Upper lobe of left lung (tissue), 6 donors: Measurements from ENCODE around the gene DLG2. TPM values are rescaled to one million over a fixed set of nuclear protein-coding genes. Genes with fewer than 3 reads are reported as not detected.

Experiments
- ATAC-seq, 2 donors: fragments of 200-7000 bp; cut with Tn5 transposase; one replicate each; pipeline ENCODE4 v1.9.1; 2022; ENCODE audit warnings: mild to moderate bottlenecking in 2 of 2, moderate library complexity in 2 of 2; ENCODE audit not compliant: low FRiP score in 2 of 2
- DNase-seq, 2 donors: peaks; one replicate each; pipeline ENCODE4 v3.0.0-alpha.2; 2019 to 2020
- H3K27ac ChIP-seq, 4 donors: fragments of 200-600 bp; sonication (generic); one replicate each; pipeline ENCODE4 v1.5.1; 2016 to 2019
- H3K27me3 ChIP-seq, 4 donors: fragments of 200-600 bp; sonication (generic); one replicate each; pipeline ENCODE4 v1.5.1; 2017 to 2019
- H3K36me3 ChIP-seq, 4 donors: fragments of 200-600 bp; sonication (generic); one replicate each; pipeline ENCODE4 v1.5.1; 2016 to 2019
- H3K4me1 ChIP-seq, 4 donors: fragments of 200-600 bp; sonication (generic); one replicate each; pipeline ENCODE4 v1.5.1; 2018 to 2019
- H3K4me3 ChIP-seq, 4 donors: fragments of 200-600 bp; sonication (generic); one replicate each; pipeline ENCODE4 v1.5.1; 2017 to 2019; ENCODE audit warnings: mild to moderate bottlenecking in 2 of 4, moderate library complexity in 1 of 4
- H3K9me3 ChIP-seq, 4 donors: fragments of 200-600 bp; sonication (generic); one replicate each; pipeline ENCODE4 v1.5.1; 2018 to 2019
- CTCF ChIP-seq, 6 experiments: fragments of 450-650 bp in 4 of 6; fragments of 200-600 bp in 2 of 6; sonication (generic) in 2 of 6; IDR thresholded peaks; one replicate each; pipeline ENCODE4 v1.5.1; 2016 to 2019; ENCODE audit warnings: antibody characterized with exemption in 6 of 6
- EP300 ChIP-seq, 4 donors: sonication (generic); formaldehyde crosslinking; IDR thresholded peaks; one replicate each; pipeline ENCODE4 v1.5.1; 2017; ENCODE audit warnings: antibody characterized with exemption in 4 of 4, control low read depth in 2 of 4
- POLR2A ChIP-seq, 4 donors: fragments of 450-650 bp; IDR thresholded peaks; one replicate each; pipeline ENCODE4 v1.5.1; 2016 to 2017; ENCODE audit warnings: antibody characterized with exemption in 4 of 4, mild to moderate bottlenecking in 2 of 4
- POLR2AphosphoS5 ChIP-seq, 2 donors: sonication (generic); formaldehyde crosslinking; IDR thresholded peaks; one replicate each; pipeline ENCODE4 v1.5.1; 2017; ENCODE audit warnings: antibody characterized with exemption in 2 of 2
- WGBS, 2 donors: methylation state at CpG; one replicate each; pipeline ENCODE4 v1.1.5; 2017 to 2018; 5-methylcytosine and 5-hydroxymethylcytosine counted together
- total RNA-seq, 6 donors: library from RNA; depleted of rRNA in 4 of 6; stranded (reverse); fragments of >200 nt in 4 of 6; gene quantifications; one replicate each; pipeline versions ENCODE4 v1.1.0 to v1.2.1, GENCODE V29; 2016 to 2021
- donor health status: DM: no; HTN: no; CAD: no; lungs with moderate emphysema.
- donor health status: DM: no; HTN: yes; CAD: no; lungs with severe emphysema.

DLG2 gene
- total RNA-seq, 6 donors from 2014 or later, result 3.4 to 37.7 (median 9.1) TPM

- ATAC-seq (no peak), DNase-seq (no peak)
- no peaks in the 10 kb centered on the region for H3K36me3 ChIP-seq
- no peak overlapping the region for H3K4me3 ChIP-seq
- H3K27me3 ChIP-seq, result no peaks in the 10 kb centered on the region
- TF ChIP-seq POLR2AphosphoS5 (IDR thresholded peaks at IDR 0.05) (no peak), POLR2A (IDR thresholded peaks at IDR 0.05) (no peak), CTCF (IDR thresholded peaks at IDR 0.05) (no peak), EP300 (IDR thresholded peaks at IDR 0.05) (no peak)
- H3K9me3 ChIP-seq, result no peaks in the 10 kb centered on the region
- H3K27ac ChIP-seq, result no peak overlapping the region
- 79 to 89% methylated on average over 1 of the region's 1 CpG for whole genome bisulfite sequencing, 2 donors
- no peaks in the 10 kb centered on the region for H3K4me1 ChIP-seq
These were observed 1582.4 kb downstream of the DLG2 start for GRCh38 chr11:84044706-84045105.

GRCh38 chr11:84036664-84037194 is 1590.4 kb downstream of the DLG2 start:
- WGBS, 2 donors, result 63 to 64% methylated on average over 2 of the region's 2 CpGs
- DNase-seq, result no peak
- no peak overlapping the region for H3K4me3 ChIP-seq
- H3K9me3 ChIP-seq, result no peaks in the 10 kb centered on the region
- no peaks in the 10 kb centered on the region for H3K4me1 ChIP-seq
- TF ChIP-seq EP300 (IDR thresholded peaks at IDR 0.05), result no peak
- TF ChIP-seq CTCF (IDR thresholded peaks at IDR 0.05), result no peak
- TF ChIP-seq POLR2AphosphoS5 (IDR thresholded peaks at IDR 0.05), result no peak
- no peak for TF ChIP-seq POLR2A (IDR thresholded peaks at IDR 0.05)
- H3K36me3 ChIP-seq, result no peaks in the 10 kb centered on the region
- no peaks in the 10 kb centered on the region for H3K27me3 ChIP-seq
- ATAC-seq, result no peak
- H3K27ac ChIP-seq, result no peak overlapping the region

- H3K36me3 ChIP-seq, result no peaks in the 10 kb centered on the region
- ATAC-seq, result peak in 1 of 2 donors; percentile 29
These were observed 1591.5 kb downstream of the DLG2 start for GRCh38 chr11:84035645-84036044.

GRCh38 chr11:84034484-84034883 is 1592.7 kb downstream of the DLG2 start:
- H3K36me3 ChIP-seq, result no peaks in the 10 kb centered on the region
- no peak for TF ChIP-seq EP300 (IDR thresholded peaks at IDR 0.05)
- TF ChIP-seq POLR2A (IDR thresholded peaks at IDR 0.05), result no peak
- no peak for TF ChIP-seq POLR2AphosphoS5 (IDR thresholded peaks at IDR 0.05)
- no peak for TF ChIP-seq CTCF (IDR thresholded peaks at IDR 0.05)
- no peaks in the 10 kb centered on the region for H3K9me3 ChIP-seq
- H3K27me3 ChIP-seq, result no peaks in the 10 kb centered on the region
- H3K27ac ChIP-seq, result no peak overlapping the region
- no peak overlapping the region for H3K4me3 ChIP-seq
- no peak for ATAC-seq
- no peak for DNase-seq
- H3K4me1 ChIP-seq, result no peaks in the 10 kb centered on the region

More at GRCh38 chr11:84035645-84036044, 1591.5 kb downstream of the DLG2 start:
- 63 to 67% methylated on average over 2 of the region's 2 CpGs for WGBS, 2 donors
- no peak overlapping the region for H3K27ac ChIP-seq
- H3K4me3 ChIP-seq, result no peak overlapping the region
- no peaks in the 10 kb centered on the region for H3K27me3 ChIP-seq
- no peak for TF ChIP-seq CTCF (IDR thresholded peaks at IDR 0.05)
- no peak for TF ChIP-seq EP300 (IDR thresholded peaks at IDR 0.05)
- TF ChIP-seq POLR2A (IDR thresholded peaks at IDR 0.05), result no peak
- TF ChIP-seq POLR2AphosphoS5 (IDR thresholded peaks at IDR 0.05), result no peak
- H3K4me1 ChIP-seq, result no peaks in the 10 kb centered on the region
- DNase-seq, result no peak
- H3K9me3 ChIP-seq, result no peaks in the 10 kb centered on the region

- H3K36me3 ChIP-seq, result no peaks in the 10 kb centered on the region
- peaks cover 0 to 3% (median 0%) of the 10 kb centered on the region in 4 donors for H3K4me1 ChIP-seq
- 83 to 85% methylated on average over 1 of the region's 1 CpG for WGBS, 2 donors
- H3K4me3 ChIP-seq, result no peak overlapping the region
- no peaks in the 10 kb centered on the region for H3K9me3 ChIP-seq
- DNase-seq, result no peak
- no peak overlapping the region for H3K27ac ChIP-seq
- no peak for ATAC-seq
- TF ChIP-seq EP300 (IDR thresholded peaks at IDR 0.05) (no peak), POLR2A (IDR thresholded peaks at IDR 0.05) (no peak), POLR2AphosphoS5 (IDR thresholded peaks at IDR 0.05) (no peak), CTCF (IDR thresholded peaks at IDR 0.05) (no peak)
- no peaks in the 10 kb centered on the region for H3K27me3 ChIP-seq
These were observed 1602.9 kb downstream of the DLG2 start for GRCh38 chr11:84024266-84024665.
